GM18868 (cell line): Measurements from ENCODE around the gene KIF18A.
"Not testable (repeated sequence)": the region's sequence is repeated elsewhere in the genome, so short reads cannot be mapped to it uniquely, and the experiment has no call there.

Experiments
- ATAC-seq: cut with Tn5 transposase; IDR thresholded peaks from one replicate; pipeline ENCODE4 v1.9.1; 2021; ENCODE audit warnings: mild to moderate bottlenecking, moderate library complexity; ENCODE audit not compliant: unreplicated experiment

The KIF18A gene

DNA sequence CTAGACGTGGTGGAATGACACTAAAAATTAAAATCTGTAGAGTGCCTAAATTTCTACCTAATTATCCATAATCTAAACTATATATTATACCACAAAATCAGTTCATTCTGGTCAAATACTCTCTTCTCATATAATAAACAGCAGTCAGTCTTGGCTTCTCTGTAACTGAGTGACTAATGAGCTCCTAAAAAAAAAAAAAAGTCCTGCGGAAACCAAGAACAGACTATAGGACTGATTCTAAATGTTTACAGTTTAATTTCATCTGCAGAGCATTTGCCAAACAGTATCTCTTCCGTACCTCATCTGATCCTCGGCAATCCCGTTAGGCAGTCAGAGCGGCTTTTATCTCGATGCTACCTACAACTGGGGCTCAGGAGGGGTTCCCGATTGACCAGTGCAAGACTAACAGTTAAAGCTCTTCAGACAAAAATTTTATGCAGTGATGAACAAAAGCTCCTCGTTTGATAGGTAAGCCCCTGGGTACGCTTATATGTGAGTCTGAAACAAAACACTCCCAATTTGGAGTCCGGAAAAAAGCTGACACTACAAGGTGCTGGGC is 686 bp downstream of the KIF18A start:
- ATAC-seq: peak; percentile 0

DNA sequence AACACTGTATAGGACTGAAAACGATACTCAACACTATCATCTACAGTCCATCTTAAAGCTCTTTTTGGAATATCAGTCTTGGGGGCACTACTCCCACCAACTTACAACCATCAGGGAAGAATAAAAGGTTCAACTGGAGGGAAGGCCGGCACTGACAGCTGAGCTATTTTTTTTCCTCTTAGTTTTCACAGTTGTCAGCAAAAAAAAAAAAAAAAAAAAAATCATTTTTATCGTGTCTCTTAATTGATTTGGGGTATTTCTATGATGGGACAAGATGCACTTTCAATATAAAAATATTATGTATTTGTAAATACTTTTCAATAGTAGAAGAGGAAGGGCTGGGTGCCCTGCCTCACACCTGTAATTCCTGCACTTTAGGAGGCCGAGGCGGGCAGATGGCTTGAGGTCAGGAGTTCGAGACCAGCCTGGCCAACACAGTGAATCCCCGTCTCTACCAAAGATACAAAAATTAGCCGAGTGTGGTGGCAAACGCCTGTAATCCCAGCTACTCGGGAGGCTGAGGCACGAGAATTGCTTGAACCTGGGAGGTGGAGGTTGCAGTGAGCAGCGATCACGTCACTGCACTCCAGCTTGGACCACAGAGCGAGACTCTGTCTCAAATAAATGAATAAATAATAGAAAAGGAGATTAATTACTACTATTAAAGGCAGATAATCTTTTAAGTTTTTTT is 1.5 kb downstream of the KIF18A start:
- no peak for ATAC-seq

DNA sequence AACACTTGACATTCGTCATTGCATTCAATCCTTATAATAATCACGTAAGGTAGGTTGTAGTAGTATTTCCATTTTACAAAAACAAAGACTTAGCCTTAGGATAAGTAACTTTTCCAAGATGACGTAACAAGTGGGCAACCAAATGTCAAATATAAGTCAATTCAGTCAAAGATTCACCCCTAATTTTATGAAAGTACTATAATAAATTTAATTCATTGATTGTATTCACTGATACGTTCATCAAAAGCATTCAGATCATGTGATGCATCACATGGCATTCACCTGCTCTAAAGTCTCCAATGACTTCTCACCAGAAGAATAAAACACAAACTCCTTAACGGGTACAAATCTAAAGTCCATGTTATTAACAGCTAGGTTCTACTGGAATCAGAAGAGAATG is 2.1 kb downstream of the KIF18A start:
- no peak for ATAC-seq

DNA sequence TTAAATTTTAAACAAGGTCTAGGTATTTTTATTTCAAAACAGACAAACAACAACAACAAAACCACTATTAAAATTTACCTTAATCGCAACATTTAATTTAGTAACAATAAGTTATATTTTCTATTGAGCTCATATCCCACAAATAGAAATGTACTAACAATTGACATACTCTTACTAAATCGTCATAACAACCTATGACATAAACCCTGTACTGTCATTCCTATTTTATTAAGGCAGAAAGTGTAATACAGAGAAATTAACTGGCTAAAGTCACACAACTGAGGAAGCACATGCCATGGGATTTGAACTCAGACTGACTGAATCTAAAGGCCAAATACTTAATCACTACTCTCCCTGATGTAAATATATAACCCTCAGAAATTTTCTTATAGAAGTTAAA is 3.0 kb downstream of the KIF18A start:
- ATAC-seq: no peak

DNA sequence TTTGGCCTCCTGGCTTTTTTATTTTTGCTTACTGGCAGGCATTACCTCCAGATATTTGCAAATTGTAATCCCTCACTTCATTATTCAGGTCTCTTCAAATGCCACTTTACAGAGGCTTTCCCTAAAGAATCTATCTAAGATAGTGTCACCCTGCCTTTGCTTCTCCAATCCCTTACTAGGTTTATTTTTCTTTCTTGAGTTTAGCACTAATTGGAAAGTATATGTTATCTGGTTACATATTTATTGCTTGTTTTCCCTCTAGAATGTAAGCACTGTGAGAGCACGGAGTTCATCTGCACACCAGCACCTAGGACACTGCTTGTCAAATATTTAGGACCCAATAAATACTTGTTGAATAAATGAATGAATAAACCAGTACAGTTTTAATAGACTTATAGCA is 3.5 kb downstream of the KIF18A start:
- no peak for ATAC-seq

DNA sequence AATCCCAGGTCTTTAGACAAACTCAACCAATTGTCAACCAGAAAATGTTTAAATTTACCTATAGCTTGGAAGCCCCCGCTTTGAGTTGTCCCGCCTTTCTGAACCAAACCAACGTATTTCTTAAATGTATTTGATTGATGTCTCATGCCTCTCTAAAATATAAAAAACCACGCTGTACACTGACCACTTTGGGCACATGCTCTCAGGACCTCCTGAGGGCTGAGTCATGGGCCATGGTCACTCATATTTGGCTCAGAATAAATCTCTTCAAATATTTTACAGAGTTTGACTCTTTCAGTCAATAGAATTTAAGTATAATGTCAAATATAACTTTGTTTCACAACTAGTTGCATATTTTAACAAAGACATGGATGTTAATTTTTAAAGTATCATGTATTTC is 5.7 kb downstream of the KIF18A start:
- not testable (repeated sequence) for ATAC-seq

DNA sequence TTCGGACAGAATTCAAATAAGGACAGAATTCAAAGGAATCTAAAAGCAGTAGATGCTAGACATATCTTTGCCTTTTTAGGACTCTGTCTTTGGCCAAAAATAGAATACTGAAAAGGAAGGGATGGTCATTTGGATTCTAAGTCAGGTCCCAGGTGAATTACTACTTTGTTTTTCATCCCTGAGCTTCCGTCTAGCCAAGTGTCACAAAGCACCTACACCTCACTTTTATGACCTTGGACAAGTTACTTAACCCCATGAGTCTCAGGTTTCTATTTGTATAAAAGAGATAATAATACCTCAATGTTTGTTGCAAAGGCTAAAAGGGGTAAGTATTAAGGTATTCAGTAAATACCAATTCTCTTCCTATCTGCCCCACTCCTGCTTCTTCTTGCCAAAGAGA is 7.3 kb downstream of the KIF18A start:
- ATAC-seq: no peak

DNA sequence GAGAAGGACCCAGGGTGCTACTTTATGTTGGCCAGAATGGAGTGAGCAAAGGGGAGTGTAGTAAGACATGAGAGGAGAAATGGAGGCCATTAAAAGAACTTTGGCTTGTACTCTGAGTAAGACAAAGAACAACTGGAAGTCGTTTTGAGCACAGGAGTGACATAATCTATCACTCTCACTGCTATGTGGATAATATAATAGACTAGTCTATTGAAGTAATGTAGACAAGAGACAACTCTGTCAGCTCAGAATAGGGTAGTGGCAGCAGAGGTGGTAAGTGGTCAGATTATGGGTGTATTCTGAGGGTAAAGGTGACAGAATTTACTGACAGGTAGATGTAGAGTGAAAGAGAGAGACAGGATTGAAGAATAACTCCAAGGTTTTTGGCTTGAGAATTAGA is 8.2 kb downstream of the KIF18A start:
- no peak for ATAC-seq

DNA sequence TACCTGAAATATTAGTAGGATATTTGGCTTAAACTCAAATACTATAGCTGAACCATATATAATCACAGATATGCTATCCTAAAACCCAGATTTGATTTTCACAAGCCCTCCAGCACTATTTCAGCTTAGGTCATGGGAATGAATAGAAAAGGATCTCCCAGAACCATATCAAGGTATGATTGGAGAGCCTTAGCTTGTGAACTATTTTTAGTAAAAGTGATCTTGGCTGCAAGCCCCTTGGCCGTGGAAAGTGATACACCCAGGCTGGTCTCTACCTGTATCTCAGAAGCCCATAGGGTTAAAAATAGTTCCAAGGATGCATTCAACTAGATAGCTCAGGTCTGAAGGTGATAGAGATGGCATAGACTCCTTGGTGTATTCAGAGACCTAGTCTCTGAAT is 9.7 kb downstream of the KIF18A start:
- ATAC-seq: no peak

DNA sequence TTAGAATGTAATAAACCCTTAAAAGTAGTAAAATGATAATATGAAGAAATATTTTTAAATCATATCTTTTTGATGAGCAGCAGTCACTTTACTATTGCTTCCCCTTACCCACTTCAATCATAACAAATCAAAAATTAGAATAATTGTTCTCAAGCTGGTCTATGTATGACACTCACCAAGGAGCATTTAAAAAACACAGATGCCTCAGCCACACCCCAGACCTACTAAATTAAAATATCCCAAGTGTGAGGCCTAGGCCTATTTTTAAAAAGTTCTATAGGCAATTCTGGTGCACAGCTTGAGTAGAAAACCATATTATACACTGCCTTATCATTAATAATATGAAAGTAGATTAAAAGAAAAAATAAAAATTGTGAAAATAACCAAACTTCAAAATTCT is 15.2 kb downstream of the KIF18A start:
- ATAC-seq: no peak

DNA sequence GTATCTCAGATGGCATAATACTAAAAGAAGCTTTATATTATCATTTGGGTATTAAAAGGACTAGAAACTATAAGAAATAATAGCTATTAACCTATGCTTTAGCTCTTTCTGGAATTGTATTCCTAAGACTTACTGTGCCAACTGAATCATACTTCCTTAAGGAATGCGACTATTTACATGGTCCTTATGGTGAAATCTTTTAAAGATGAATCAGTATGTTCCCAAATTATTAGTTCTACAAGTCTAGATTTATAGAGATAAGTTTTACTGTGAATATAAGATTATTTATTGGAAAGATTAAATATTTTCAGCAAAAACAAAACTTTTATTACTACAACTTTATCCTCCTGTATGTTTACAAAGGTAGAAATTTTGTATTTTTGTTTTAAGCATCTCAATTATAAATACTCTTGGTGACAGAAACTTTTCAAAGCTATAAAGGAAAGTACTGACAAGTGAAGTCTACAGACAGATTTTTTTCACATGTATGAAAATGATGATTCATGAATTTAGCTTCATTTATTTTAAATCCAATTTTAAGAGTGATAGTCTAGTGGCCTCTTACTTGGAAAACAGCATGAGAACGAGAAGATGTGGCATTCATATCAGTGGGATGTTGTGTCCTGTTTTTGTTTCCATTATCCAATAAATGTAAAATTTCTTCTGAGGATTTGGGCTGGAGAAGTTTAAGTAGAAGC is 17.8 kb downstream of the KIF18A start:
- ATAC-seq: no peak

DNA sequence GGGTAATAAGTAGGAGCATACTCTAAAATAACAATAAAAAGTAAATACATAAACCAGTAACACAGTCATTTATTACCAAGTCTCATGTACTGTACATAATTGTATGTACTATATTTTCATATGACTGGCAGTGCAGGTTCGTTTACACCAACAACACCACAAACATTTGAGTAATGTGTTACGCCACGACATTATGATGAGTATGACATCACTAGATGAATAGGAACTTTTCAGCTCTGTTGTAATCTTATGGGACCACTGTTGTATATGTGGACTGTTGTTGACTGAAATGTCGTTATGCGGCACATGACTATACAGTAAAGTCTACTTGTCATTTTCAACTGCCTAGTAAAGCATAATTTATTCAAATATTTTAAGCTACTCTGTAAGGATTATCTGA is 18.6 kb downstream of the KIF18A start:
- ATAC-seq: no peak

DNA sequence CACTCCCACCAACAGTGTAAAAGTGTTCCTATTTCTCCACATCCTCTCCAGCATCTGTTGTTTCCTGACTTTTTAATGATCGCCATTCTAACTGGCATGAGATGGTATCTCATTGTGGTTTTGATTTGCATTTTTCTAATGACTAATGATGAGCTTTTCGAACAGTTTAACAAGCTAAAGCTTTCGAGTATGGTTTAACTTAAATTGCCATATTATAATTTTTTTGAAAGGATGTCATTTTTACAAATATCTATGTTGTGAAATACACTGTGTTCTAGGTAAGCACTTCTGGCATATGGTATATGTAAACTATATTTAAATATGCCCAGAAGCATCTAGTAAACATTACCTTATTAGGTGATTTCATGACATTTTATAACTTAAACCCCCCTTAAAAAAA is 20.3 kb downstream of the KIF18A start:
- not testable (repeated sequence) for ATAC-seq

DNA sequence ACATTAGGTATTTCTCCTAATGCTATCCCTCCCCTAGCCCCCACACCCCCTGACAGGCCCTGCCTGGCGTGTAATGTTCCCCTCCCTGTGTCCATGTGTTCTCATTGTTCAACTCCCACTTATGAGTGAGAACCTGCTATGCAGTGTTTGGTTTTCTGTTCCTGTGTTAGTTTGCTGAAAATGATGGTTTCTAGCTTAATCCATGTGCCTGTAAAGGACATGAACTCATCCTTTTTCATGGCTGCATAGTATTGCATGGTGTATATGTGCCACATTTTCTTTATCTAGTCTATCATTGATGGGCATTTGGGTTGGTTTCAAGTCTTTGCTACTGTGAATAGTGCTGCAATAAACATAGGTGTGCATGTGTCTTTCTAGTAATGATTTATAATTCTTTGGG is 20.8 kb downstream of the KIF18A start:
- not testable (repeated sequence) for ATAC-seq

DNA sequence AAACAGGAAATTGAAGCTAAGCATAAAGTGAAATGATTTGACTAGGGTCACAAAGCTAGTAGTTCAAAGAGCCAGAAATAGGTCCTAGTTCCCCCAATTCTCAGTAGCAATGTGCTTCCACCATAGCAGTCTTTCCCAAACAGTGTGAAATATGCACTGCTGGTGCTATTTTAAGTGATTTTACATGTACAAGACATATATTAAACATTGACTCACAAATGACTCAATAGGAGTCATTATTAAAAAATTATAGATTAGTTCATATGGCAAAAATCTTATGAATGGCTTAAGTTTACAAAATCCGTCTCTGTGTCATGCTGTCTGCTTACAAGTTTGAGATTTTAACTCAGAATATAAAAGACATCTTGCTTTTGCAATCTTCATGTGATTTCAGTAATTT is 21.4 kb downstream of the KIF18A start:
- no peak for ATAC-seq

DNA sequence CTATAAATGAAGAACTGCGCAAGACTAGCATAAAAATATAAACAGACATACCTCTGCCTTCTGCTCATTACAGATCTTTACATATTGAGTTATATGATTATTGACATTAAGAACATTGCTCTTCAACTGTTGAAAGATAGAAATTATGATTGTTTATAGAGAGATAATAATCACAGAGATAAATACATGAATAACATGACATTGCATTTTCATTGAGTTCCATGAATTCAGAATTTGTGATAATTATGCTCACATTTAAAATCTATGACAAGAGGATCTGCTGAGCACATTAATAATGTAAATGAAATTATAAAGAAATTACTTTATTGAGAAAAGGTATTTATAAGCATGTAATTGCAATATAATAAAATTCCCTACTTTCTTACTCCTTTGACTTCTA is 24.8 kb downstream of the KIF18A start:
- no peak for ATAC-seq

DNA sequence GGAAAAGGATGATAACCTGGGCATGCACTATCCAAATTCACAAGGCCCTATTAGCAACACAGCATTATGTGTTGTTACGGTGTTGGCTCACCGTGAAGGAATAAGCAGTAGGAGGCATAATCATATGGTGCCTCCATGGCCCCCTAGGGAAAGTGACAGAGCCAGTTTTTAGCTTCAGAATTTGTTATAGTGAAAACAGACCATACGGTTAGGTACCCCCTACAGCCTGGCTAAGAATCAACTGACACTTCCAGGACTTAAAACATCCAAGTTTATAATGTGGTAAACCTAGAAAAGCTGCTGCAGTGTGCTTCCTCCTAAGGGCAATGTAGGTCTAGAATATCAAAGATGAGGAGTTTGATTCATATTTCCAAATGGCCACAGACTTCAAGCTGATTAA is 30.4 kb downstream of the KIF18A start:
- no peak for ATAC-seq

DNA sequence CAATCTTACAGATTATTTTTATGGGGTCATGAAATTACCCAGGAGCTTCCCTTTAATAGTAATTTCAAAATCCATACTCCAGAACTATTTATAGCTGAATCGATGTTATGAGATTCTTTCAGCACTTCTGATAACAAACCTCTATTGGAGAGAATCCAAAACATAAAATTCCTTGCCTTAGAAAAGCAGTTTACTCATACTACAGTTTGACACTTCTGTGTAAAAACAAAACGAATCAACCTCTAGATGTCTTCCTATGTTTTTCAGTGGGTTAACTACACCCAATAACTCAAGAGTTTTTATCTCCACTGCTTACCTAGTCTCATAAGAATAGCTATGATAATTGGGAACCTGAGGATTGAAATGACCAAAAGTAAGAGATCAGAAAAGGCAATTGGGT is 35.6 kb downstream of the KIF18A start:
- no peak for ATAC-seq

DNA sequence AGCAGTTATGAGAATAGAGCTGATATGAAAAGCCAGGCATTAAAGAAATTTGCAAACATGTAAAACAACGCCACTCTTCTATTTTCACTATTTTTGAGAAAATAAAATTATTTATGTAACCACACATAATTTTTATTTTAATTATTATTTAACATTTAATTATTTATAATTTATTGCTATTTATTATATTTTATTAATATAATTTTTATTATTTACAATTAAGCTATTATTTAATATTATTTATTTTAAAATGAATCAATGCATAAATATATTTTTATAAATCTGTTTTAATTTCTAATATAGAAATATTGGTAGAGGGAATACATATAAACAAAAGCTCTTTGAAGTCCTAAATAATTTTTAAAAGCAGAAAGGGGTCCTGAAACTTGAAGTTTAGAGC is 36.7 kb downstream of the KIF18A start:
- ATAC-seq: no peak

DNA sequence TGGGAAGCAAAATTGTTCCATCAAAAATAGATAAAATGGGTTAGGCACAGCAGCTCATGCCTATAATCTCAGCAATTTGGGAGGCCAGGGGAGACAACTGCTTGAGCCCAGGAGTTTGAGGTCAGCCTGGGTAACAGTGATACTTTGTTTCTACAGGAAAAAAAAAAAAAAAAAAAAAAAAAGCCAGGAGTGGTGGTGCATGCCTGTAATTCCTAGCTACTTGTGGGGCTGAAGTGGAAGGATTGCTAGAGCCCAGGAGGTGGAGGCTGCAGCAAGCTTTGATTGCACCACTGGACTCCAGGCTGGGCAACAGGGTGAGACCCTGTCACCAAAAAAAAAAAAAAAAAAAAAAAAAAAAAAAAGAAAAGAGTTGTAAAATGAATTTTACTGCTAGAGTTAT is 49.6 kb downstream of the KIF18A start:
- ATAC-seq: no peak

DNA sequence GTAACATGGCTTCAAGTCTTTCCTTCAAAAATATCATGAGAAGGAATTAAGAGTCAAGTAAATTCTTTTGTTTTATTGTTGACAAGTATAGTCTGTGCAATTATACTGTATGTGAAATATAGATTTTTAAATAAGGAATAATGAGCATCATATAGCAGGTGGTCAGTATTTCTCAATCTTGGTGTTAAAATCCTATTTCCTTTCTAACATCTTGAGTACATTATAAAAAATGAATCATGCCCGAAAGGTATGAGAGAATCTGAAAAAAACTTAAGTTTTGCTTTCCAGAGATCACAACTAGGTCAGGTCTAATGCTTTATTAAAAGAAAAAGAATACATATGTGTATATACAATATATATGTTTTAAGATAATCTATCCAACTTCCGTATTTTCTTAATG is 53.1 kb downstream of the KIF18A start:
- ATAC-seq: no peak
